Stimulated activated CD8-positive, alpha-beta memory T cell treated with anti-CD3 and anti-CD28 coated beads, Interleukin-2, amount 100 ng/mL, for 48 hours (primary cell): ENCODE data around the gene NDUFV2.

Source experiments
- DNase-seq, 2 donors: peaks; one replicate each; pipeline ENCODE4 v3.0.0-alpha.2; 2020; ENCODE audit warnings: low read depth in 2 of 2

The NDUFV2 gene

GRCh38 chr18:9117980-9118841, 15.7 kb downstream of the NDUFV2 start:
- DNase-seq = no peak

DNA sequence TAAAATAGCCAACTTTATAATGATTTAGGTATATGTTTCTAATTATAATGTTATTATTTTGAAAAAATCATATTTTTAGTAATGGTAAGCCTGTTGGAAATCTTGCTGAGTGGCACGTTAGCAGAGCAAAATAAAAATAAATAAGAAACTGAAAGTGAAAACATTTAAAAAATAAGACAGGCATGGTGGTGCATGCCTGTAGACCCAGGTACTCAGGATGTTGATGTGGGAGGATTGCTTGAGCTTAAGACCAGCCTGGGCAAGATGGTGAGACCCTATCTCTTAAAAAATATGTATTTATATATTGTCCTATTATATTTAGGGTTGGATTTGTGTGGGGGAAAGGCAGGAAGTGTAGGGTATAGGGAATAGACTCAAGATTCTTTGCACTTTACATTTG, 18.3 kb downstream of the NDUFV2 start:
- DNase-seq = no peak

DNA sequence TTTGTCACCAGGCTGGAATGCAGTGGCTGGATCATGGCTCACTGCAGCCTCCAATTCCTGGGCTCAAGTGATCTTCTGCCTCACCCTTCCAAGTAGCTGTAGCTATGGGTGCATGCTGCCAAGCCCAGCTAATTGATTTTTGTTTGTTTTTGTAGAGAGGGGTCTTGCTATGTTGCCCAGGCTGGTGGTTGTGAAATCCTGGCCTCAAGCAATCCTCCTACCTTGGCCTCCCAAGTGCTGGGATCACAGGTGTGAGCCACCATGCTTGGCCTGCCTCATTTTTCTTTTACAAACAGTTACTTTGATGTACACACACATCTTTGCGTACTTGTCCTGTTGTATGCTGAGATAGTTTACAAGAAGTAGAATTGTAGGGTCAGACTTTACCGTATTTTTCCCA, 21.0 kb downstream of the NDUFV2 start:
- DNase-seq = no peak

GRCh38 chr18:9124824-9125223, 22.3 kb downstream of the NDUFV2 start:
- no peak for DNase-seq

- no peak for DNase-seq
Observed at GRCh38 chr18:9126337-9126736, 23.8 kb downstream of the NDUFV2 start.

GRCh38 chr18:9130195-9130594, 27.7 kb downstream of the NDUFV2 start:
- no peak for DNase-seq

DNA sequence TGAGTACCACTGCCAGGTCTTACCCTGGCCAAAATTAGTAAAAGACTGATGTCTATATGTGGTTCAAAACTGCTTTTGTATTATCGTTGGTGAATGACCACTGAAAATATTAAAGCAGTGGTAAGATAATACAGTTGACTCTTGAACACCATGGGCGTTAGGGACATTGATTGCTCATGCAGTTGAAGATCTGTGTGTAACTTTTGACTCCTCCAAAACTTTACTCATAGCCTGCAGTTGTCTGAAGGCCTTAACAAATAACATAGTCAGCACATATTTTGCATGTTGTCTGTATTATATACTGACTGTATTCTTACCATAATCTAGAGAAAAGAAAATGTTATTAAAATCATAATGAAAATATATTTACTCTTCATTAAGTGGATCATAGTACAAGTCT, 28.3 kb downstream of the NDUFV2 start:
- DNase-seq = no peak

DNA sequence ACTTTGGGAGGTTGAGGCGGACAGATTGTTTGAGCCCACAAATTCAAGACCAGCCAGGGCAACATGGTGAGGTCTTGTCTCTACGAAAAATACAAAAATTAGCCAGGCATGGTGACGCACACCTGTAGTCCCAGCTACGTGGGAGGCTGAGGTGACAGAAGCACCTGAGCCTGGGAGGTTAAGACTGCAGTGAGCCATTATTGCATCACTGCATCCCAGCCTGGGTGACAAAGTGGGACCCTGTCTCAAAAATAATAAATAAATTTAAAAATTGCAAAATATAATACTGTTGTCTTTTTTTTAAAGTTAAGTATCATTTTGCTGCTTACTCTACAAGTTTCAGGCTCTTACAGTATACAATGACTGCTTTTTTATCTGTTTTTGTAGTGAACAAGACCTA, 30.1 kb downstream of the NDUFV2 start:
- DNase-seq = no peak

DNA sequence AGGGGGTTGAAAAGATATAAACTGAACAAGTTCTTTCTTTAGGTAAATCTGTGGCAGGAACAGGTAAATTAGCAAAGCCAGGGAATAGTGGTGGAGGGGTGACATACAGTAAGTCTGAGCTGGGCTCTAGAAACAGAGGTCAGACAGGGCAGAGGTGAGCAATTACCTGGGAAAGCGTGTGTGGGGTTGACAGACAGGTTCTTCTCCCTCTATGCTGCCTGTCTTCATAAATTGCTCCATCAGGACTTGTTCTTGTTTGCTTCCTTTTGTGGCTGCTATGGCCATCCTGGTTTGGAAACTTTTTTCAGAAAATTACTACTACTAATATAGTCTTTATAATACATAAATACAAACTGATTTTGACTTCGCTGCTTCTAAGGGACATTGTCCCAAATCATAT, 30.7 kb downstream of the NDUFV2 start:
- DNase-seq = no peak

DNA sequence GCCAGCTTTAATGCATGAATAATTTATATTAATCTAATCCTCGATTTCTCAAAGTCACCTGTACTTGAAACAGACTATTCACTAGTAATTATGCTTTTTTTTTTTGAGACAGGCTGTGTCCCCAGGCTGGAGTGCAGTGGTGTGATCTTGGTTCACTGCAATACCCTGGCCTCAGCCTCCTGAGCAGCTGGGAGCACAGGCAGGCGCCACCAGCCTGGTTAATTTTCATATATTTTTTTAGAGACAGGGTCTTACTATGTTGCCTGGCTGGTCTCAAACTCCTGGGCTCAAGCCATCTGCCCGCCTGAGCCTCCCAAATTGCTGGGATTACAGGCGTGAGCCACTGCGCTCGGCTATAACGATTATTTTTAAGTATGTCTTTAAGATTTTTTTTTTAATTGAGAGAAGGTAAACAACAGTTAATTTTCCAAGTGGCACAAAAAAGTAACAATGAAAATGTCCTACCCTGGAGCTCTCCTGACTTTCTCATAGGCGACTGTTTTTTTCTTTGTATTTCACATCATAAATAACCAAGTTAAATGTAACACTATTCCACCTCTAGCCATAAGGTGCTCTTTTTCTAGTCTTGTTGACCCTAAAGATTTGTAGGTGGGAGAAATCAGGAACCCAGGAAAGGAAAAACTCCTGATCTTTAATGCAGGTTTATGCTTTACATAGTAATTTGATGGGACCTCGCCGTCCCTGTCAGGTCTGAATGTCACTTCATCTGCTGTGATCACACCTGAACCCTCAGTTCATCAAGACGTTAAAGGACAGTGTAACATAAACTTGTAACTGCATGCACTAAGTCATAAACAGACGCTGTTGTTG, 32.8 kb downstream of the NDUFV2 start:
- DNase-seq = no peak

GRCh38 chr18:9135912-9136314, 33.4 kb downstream of the NDUFV2 start:
- no peak for DNase-seq

- peak; percentile 96 to 97 for DNase-seq
Observed at GRCh38 chr18:9136315-9137155, 34.0 kb downstream of the NDUFV2 start, which contains the start of gene ANKRD12. Gene ANKRD12 (plus strand): TSS chr18:9136781. CDS start chr18:9182433, 45,652 bp downstream.

DNA sequence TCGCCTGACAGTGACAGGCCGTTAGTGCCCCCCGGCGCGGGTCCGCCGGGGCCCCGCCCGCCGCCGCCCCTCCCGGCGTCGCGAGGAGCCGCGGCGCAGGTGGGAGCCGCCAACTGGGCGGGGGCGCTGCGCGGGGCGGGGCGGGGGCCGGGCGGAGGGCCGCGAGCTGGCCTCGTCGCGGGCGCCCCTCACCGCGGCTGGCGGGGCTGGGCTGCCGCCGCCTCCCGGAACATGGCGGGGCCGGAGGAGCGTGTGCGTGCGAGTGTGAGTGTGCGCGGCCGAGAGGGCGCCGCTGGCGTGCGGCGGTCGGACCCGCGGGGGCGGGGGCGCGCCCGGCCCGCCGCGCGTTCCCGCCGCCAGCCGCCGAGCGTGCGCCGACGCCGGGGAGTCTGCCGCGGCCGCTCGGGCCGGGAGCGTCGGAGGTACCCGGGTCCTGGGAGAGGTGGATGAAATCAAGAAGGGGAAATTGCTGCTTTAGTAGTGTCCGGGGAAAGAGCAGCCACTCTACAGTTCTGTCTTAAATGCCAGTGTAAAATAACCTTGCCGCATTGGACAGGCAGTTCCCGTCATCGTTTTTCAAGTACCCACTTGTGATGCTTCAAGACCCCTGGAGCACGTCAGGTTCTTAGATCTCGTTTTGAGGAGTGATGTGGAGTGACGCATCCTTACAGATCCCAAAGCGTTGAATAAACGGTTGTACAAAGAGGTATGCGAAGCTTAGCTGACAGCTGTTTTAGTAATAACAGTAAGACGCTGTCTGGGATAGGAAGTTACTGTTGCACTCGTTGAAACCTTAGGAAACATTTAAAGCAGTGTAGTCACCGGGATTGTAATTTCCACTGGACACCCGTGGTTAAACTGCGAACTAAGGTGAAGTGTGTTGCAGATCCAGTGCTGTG, 34.9 kb downstream of the NDUFV2 start:
- peak; percentile 47 to 57 for DNase-seq

DNA sequence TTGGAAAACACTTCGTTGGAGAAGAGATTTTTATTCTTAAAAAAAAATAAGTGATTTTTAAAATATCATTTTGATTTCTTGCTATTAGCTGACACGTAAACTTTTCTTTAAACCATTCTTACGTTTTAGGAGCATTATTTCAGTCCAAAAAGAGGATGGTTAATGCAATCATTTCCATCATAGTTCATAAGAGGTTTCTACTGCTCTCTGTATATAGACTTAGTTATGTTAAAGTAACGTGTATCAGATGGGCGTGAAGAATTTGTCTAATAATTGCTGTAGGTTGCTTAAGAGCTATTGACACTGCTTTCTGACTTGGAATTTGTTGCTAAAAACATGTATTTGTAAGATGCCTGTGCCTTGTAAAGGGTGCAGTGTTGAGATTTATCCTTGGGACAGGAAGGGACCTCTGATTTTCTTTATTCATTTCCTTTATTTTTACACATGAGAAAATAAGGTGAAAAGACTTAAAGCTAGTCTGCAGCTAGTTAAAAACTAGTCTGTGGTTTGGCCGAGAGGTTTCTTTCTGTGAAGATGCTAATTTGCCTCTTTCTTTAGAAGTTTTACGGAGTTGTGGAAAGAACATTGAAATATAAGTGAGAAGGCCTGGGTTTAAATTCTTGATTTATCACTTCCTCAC, 37.0 kb downstream of the NDUFV2 start:
- no peak for DNase-seq

GRCh38 chr18:9140381-9140780, 37.9 kb downstream of the NDUFV2 start:
- no peak for DNase-seq

- DNase-seq = no peak
Observed at GRCh38 chr18:9140984-9141383, 38.5 kb downstream of the NDUFV2 start.

DNA sequence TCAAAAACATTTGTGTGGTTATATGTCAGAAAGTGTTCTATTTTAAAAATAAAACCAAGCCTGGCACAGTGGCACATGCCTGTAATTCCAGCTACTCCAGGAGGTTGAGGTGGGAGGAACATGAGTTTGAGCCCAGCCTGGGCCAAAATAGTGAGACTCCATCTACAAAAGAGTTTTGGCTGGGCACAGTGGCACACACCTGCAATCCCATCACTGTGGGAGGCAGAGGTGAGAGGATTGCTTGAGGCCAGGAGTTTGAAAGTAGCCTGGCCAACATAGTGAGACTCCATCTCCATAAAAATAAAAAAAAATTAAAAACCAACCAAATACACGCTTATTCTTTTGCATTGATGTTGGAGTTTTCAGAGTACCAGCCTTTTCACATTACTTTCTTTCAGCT, 43.7 kb downstream of the NDUFV2 start:
- DNase-seq = no peak

DNA sequence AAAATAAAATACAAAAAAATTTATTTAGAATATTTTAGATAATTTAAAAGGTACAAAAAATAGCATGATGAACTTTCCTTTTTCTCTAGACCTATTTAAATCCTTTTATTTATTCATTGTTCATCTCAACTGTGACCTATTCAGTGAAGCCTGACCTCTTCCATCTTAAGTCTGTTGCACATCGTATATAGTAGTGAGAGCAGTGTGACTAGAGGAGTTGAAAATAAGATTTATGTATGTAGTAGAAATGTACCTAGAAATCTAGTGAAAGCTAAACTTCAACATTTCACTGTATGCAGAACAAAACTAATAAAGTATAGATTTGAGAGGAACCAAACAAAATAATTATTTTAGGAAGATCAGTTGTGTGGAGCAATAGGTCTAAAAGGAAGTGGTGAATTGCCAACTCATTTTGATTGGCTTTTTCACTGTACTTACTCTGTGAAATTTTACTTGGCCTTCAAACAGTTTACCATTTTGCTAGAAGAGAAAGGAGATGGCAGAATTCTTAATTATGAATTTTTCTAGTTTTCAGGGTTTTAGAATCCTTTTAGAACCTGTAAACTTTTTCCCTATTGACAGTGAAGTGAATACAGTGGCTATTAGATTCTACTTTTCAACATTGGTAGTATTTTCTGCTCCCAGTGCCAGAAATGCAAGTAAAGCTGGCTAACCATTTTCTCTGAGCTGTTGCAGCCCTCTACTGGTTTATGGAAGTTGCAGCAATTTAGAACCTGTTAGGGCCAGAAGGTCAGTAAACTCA, 45.1 kb downstream of the NDUFV2 start:
- DNase-seq = no peak

DNA sequence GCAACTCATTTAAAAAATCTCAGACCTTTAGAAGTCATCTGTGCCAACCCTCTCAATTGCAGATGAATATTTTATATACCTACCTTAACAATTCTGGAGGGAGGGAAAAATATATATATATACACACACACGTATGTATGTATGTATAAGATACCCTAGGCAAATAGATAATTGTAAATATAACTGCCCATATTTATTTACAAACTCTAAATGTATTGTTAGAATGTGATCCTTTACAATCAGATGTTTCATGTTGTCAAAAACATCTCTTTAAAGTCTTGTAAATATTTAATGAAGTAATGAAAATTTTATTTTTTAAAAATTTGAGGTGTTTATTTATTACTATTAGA, 45.7 kb downstream of the NDUFV2 start:
- DNase-seq = no peak

DNA sequence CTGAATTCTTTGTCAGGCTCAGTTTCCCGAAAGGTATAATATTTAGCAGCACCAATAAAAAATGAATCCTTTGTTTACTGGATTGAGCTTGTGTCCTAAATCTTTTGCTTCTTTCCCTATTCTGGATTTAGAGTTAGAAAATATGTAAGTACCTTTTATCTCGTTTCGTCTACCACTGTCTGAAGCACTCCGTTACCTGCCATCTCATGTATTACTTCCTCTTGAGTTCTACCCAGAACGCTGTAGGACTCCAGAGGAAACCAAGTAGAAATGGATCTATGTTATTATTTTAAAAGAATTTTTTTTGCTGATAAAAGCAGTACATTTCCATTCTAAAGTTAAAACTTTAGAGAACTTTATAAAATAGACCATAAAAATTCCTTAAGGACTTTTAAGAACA, 47.6 kb downstream of the NDUFV2 start:
- DNase-seq = no peak
